HEK293 (cell line): Measurements from ENCODE around the gene MED8.
"Not testable (repeated sequence)": the region's sequence is repeated elsewhere in the genome, so short reads cannot be mapped to it uniquely, and the experiment has no call there.

Source experiments
- CTCF ChIA-PET: fragments of 350-600 bp; formaldehyde crosslinking; extraction: SDS; loops from one replicate; lab custom pipeline; 2021; ENCODE audit warnings: antibody characterized with exemption; lab: Yijun Ruan, JAX
- POLR2A ChIA-PET: fragments of 300-600 bp; formaldehyde crosslinking; extraction: SDS; loops from one replicate; lab custom pipeline; 2020; ENCODE audit warnings: antibody characterized with exemption, inconsistent platforms; lab: Yijun Ruan, JAX
- H3K27ac ChIP-seq: fragments of 200-500 bp; sonication (Bioruptor generic); 2 replicates; pipeline ENCODE4 v1.5.1; 2014; ENCODE audit warnings: low read depth, low read length, control low read depth, inconsistent platforms; ENCODE audit errors: extremely low read depth
- H3K36me3 ChIP-seq, 2 experiments: fragments of 200-500 bp in 1 of 2; sonication (Bioruptor generic) in 1 of 2; 1 replicate in 1 of 2; 2 replicates in 1 of 2; pipeline ENCODE4 v1.5.1; 2014 to 2017; ENCODE audit warnings: inconsistent platforms in 2 of 2, low read length in 2 of 2; ENCODE audit not compliant: control insufficient read depth in 2 of 2, insufficient read depth in 1 of 2
- H3K4me1 ChIP-seq: fragments of 200-500 bp; sonication (Bioruptor generic); 2 replicates; pipeline ENCODE4 v1.5.1; 2014; ENCODE audit warnings: mild to moderate bottlenecking, low read length, inconsistent platforms; ENCODE audit not compliant: control insufficient read depth, insufficient read depth
- H3K4me3 ChIP-seq: 2 replicates; pipeline ENCODE4 v1.5.1; 2011; ENCODE audit warnings: low read depth, mild to moderate bottlenecking, control low read depth, low read length, moderate library complexity
- H3K9me3 ChIP-seq: fragments of 200-500 bp; sonication (Bioruptor generic); 2 replicates; pipeline ENCODE4 v1.5.1; 2014; ENCODE audit warnings: low read depth, low read length, inconsistent platforms; ENCODE audit not compliant: control insufficient read depth, insufficient read depth
- BCL11B ChIP-seq: fragments of 450-650 bp; formaldehyde crosslinking; IDR thresholded peaks from 2 replicates; pipeline ENCODE4 v1.5.1; 2016; ENCODE audit warnings: low read depth, missing biosample characterization, missing genetic modification characterization
- HOXC10 ChIP-seq: sonication (generic); formaldehyde crosslinking; IDR thresholded peaks from 2 replicates; pipeline ENCODE4 v1.8.1; 2023; ENCODE audit warnings: mild to moderate bottlenecking, missing genetic modification reagents
- HOXD13 ChIP-seq: sonication (generic); formaldehyde crosslinking; IDR thresholded peaks from 2 replicates; pipeline ENCODE4 v1.8.0; 2022; ENCODE audit warnings: missing genetic modification reagents, borderline replicate concordance
- IKZF3 ChIP-seq: fragments of 450-650 bp; IDR thresholded peaks from 2 replicates; pipeline ENCODE4 v1.5.0; 2018; ENCODE audit warnings: missing biosample characterization, mild to moderate bottlenecking, missing genetic modification characterization, moderate library complexity
- PRDM1 ChIP-seq: fragments of 450-650 bp; formaldehyde crosslinking; IDR thresholded peaks from 2 replicates; pipeline ENCODE4; 2016; ENCODE audit warnings: missing biosample characterization, missing genetic modification characterization
- YY1 ChIP-seq: fragments of 450-650 bp; formaldehyde crosslinking; IDR thresholded peaks from 2 replicates; pipeline ENCODE4 v1.5.1; 2018; ENCODE audit warnings: missing biosample characterization, missing genetic modification characterization
- ZBTB20 ChIP-seq: fragments of 450-650 bp; formaldehyde crosslinking; IDR thresholded peaks from 2 replicates; pipeline ENCODE4 v1.5.1; 2016; ENCODE audit warnings: missing biosample characterization, missing genetic modification characterization
- ZFP41 ChIP-seq: fragments of 450-650 bp; formaldehyde crosslinking; IDR thresholded peaks from 2 replicates; pipeline ENCODE4 v1.5.1; 2016; ENCODE audit warnings: missing biosample characterization, missing genetic modification characterization, borderline replicate concordance
- ZNF10 ChIP-seq: fragments of 450-650 bp; formaldehyde crosslinking; IDR thresholded peaks from 2 replicates; pipeline ENCODE4 v1.5.1; 2017; ENCODE audit warnings: missing biosample characterization, missing genetic modification characterization
- ZNF121 ChIP-seq: fragments of 450-650 bp; formaldehyde crosslinking; IDR thresholded peaks from 2 replicates; pipeline ENCODE4 v1.5.1; 2016; ENCODE audit warnings: missing biosample characterization, missing genetic modification characterization
- ZNF132 ChIP-seq: fragments of 450-650 bp; formaldehyde crosslinking; IDR thresholded peaks from 2 replicates; pipeline ENCODE4 v1.5.1; 2017; ENCODE audit warnings: missing biosample characterization, missing genetic modification characterization, borderline replicate concordance
- ZNF366 ChIP-seq: fragments of 450-650 bp; formaldehyde crosslinking; conservative IDR thresholded peaks from 2 replicates; pipeline ENCODE4 v1.5.1; 2016; ENCODE audit warnings: missing biosample characterization, missing genetic modification characterization
- TF ChIP-seq, protein P1 (sequence below): fragments of 450-650 bp; formaldehyde crosslinking; IDR thresholded peaks from 2 replicates; pipeline ENCODE4 v1.5.1; 2017; ENCODE audit warnings: missing biosample characterization, missing genetic modification characterization
- TF ChIP-seq, protein P2 (sequence below): fragments of 450-650 bp; formaldehyde crosslinking; IDR thresholded peaks from 2 replicates; pipeline ENCODE4 v1.5.1; 2016; ENCODE audit warnings: missing biosample characterization, missing genetic modification characterization
- TF ChIP-seq, protein P3 (sequence below): fragments of 450-650 bp; formaldehyde crosslinking; IDR thresholded peaks from 2 replicates; pipeline ENCODE4 v1.5.1; 2016; ENCODE audit warnings: missing biosample characterization, missing genetic modification characterization
- TF ChIP-seq, protein P4 (sequence below): fragments of 450-650 bp; formaldehyde crosslinking; IDR thresholded peaks from 2 replicates; pipeline ENCODE4 v1.5.1; 2016; ENCODE audit warnings: missing biosample characterization, missing genetic modification characterization, borderline replicate concordance

Gene MED8

DNA sequence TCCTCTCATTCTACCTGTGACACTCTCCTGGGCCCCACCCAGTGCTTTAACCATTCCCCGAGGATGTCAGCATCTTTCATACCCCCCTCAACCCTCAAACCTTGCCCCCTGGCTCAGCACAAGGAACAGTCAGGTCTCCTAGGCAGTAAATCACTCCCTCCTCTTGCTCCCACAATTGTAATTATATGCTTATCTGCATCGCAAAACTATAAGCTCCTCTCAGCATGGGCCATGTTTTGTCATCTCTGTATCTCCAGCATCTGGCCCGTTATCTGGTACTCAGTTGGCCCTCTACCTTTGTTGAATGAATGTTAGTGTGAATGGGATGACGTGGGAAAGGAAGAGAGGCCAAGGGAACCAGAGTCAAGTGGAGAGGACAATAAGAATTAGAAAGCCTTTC is 19.0 kb downstream of the MED8 start (continued):
- TF ChIP-seq, protein P1, sequence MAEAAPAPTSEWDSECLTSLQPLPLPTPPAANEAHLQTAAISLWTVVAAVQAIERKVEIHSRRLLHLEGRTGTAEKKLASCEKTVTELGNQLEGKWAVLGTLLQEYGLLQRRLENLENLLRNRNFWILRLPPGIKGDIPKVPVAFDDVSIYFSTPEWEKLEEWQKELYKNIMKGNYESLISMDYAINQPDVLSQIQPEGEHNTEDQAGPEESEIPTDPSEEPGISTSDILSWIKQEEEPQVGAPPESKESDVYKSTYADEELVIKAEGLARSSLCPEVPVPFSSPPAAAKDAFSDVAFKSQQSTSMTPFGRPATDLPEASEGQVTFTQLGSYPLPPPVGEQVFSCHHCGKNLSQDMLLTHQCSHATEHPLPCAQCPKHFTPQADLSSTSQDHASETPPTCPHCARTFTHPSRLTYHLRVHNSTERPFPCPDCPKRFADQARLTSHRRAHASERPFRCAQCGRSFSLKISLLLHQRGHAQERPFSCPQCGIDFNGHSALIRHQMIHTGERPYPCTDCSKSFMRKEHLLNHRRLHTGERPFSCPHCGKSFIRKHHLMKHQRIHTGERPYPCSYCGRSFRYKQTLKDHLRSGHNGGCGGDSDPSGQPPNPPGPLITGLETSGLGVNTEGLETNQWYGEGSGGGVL (tag by site-specific recombination), result no peak
- TF ChIP-seq HOXC10 (CRISPR knock-in tag) (no peak), IKZF3 (tag by site-specific recombination) (peak; percentile 45; the same call in 1 of the 2 replicates), YY1 (tag by site-specific recombination) (no peak), ZBTB20 (tag by site-specific recombination) (no peak), HOXD13 (CRISPR knock-in tag) (no peak), ZFP41 (tag by site-specific recombination) (no peak), ZNF132 (no peak), BCL11B (tag by site-specific recombination) (no peak), ZNF10 (tag by site-specific recombination) (no peak), PRDM1 (tag by site-specific recombination) (no peak)
- TF ChIP-seq, protein P2, sequence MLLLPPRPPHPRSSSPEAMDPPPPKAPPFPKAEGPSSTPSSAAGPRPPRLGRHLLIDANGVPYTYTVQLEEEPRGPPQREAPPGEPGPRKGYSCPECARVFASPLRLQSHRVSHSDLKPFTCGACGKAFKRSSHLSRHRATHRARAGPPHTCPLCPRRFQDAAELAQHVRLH (tag by site-specific recombination), result no peak
- TF ChIP-seq, protein P3, sequence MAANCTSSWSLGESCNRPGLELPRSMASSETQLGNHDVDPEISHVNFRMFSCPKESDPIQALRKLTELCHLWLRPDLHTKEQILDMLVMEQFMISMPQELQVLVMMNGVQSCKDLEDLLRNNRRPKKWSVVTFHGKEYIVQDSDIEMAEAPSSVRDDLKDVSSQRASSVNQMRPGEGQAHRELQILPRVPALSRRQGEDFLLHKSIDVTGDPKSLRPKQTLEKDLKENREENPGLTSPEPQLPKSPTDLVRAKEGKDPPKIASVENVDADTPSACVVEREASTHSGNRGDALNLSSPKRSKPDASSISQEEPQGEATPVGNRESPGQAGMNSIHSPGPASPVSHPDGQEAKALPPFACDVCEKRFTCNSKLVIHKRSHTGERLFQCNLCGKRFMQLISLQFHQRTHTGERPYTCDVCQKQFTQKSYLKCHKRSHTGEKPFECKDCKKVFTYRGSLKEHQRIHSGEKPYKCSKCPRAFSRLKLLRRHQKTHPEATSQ, result no peak

DNA sequence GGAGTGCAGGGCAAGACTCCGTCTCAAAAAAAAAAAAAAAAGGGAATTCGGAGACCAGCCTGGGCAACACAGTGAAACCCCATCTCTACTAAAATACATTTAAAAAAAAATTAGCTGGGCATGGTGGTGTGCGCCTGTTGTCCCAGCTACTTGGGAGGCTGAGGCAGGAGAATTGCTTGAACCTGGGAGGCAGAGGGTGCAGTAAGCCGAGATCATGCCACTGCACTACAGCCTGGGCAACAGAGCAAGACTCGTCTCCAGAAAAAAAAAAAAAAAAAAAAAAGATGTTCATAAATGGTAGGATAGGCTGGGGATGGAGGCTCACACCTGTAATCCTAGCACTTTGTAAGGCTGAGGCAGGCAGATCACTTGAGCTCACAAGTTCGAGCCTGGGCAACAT is 19.8 kb downstream of the MED8 start:
- peak; percentile 93 for TF ChIP-seq ZNF121 (tag by site-specific recombination)

DNA sequence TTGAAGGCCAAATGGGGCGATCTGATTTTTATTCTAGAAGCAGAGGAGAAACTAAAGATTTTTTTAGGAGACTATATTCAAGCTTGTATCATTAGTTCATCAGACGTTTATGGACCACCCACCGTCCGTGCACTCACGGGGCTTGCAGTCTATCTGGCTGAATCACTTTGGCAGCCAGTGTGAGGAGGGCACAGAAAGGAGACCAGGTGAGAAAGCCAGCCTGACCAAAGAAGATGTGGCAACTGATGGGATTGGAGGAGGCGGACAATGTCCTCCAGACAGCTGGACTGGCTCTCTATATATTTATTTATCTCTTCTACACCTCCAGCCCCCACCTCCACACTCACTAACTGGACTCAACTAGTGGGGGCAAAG is 21.0 kb downstream of the MED8 start:
- POLR2A ChIA-PET, result interaction anchor here (1.0 to 2.7 kb wide), 9 partner anchors 9 to 78 kb away, joined by 3 to 34 read pairs (median 4); partner anchors contain the start of genes CDC20, MED8 and SZT2
- TF ChIP-seq ZNF366 (tag by site-specific recombination) (0 out of 2 replicates have a peak, but pooled peaks have one; percentile 19), PRDM1 (tag by site-specific recombination) (no peak)
- TF ChIP-seq, protein P4, sequence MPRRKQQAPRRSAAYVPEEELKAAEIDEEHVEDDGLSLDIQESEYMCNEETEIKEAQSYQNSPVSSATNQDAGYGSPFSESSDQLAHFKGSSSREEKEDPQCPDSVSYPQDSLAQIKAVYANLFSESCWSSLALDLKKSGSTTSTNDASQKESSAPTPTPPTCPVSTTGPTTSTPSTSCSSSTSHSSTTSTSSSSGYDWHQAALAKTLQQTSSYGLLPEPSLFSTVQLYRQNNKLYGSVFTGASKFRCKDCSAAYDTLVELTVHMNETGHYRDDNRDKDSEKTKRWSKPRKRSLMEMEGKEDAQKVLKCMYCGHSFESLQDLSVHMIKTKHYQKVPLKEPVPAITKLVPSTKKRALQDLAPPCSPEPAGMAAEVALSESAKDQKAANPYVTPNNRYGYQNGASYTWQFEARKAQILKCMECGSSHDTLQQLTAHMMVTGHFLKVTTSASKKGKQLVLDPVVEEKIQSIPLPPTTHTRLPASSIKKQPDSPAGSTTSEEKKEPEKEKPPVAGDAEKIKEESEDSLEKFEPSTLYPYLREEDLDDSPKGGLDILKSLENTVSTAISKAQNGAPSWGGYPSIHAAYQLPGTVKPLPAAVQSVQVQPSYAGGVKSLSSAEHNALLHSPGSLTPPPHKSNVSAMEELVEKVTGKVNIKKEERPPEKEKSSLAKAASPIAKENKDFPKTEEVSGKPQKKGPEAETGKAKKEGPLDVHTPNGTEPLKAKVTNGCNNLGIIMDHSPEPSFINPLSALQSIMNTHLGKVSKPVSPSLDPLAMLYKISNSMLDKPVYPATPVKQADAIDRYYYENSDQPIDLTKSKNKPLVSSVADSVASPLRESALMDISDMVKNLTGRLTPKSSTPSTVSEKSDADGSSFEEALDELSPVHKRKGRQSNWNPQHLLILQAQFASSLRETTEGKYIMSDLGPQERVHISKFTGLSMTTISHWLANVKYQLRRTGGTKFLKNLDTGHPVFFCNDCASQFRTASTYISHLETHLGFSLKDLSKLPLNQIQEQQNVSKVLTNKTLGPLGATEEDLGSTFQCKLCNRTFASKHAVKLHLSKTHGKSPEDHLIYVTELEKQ (tag by site-specific recombination), result no peak
- Histone ChIP-seq H3K9me3 (no peaks in the 10 kb centered on the region), H3K36me3 (peaks cover 0 to 23% of the 10 kb centered on the region in 2 experiments; a peak in 1 of 3 replicates), H3K4me3 (peak overlapping the region; percentile 53), H3K27ac (peak overlapping the region; percentile 92), H3K4me1 (peaks cover 8% of the 10 kb centered on the region; the same call in 1 of the 2 replicates)
- CTCF ChIA-PET, result interaction anchor here (0.6 to 1.6 kb wide), 6 partner anchors 8 to 1510 kb away, joined by 3 to 8 read pairs (median 4); partner anchors contain the start of gene CDC20

More for the DNA sequence above, 19.8 kb downstream of the MED8 start:
- H3K4me3 ChIP-seq, H3K27ac ChIP-seq, H3K9me3 ChIP-seq, H3K4me1 ChIP-seq: not testable (repeated sequence)
- H3K36me3 ChIP-seq, result peaks cover 0 to 12% of the 10 kb centered on the region in 2 experiments; a peak in 1 of 3 replicates
- CTCF ChIA-PET, result interaction anchor here (1.4 kb wide), 1 partner anchor 45 kb away, joined by 3 read pairs; no protein-coding TSS in a partner anchor
- POLR2A ChIA-PET, result interaction anchor here (0.7 to 1.8 kb wide), 3 partner anchors 12 to 72 kb away, joined by 3 to 4 read pairs (median 3); no protein-coding TSS in a partner anchor
